Measurements from ENCODE around the gene MITF.

Gene MITF

DNA sequence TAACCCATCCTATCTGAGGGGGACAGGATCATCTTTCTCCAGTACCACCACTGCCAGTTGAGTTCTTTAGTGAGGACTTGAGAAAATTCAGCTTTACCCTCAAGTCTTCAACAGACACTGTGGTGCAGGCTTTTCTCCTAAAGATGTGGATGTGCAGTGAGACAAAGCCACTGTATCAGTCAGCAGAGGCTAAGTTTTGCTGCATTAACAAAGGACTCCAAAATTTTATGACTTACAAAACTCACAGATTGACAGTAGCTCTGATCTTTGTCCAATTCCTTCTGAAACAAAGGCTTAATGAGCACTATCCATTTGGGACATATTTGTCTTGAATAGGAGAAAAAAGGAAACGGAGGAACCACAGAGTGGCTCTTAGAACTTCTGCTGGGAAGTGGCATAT lies 87.9 kb downstream of the MITF start:
- H3K9ac ChIP-seq, result no peak overlapping the region
- H2AFZ ChIP-seq, result no peak overlapping the region
- no peaks in the 10 kb centered on the region for H3K27me3 ChIP-seq (ENCODE audit: control insufficient read depth, insufficient read depth, low read length)

DNA sequence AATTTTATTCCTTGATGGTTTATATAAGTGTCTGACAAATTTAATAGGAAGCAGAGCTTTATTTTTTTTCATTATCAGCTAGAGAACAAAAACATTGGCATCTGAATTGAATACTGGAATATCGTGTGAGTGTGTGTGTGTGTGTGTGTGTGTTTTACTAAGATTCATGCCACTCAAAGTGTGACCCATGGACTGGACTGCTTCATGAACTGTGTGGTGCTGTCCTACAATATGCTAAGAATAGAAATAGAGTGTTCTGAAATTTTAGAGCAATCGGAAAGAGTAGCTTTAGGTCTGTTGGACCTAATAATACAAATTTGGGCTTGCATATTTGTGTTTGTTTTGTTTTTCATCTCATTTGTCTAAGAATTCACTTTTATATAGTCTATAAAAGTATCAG lies 89.6 kb downstream of the MITF start:
- H3K4me2 ChIP-seq (ENCODE audit: low read length), result no peak overlapping the region
- peaks cover 3% of the 10 kb centered on the region for H3K4me1 ChIP-seq
- H2AFZ ChIP-seq, result no peak overlapping the region
- H3K79me2 ChIP-seq, result peaks cover 32% of the 10 kb centered on the region
- no peaks in the 10 kb centered on the region for H3K27me3 ChIP-seq (ENCODE audit: control insufficient read depth, insufficient read depth, low read length)
- H3K9ac ChIP-seq, result no peak overlapping the region
- H3K9me3 ChIP-seq (ENCODE audit: control insufficient read depth, low read length), result no peaks in the 10 kb centered on the region
- H3K36me3 ChIP-seq (ENCODE audit: control insufficient read depth, insufficient read depth, low read length), result no peaks in the 10 kb centered on the region
- no peak overlapping the region for H3K27ac ChIP-seq
- TF ChIP-seq, protein P1, sequence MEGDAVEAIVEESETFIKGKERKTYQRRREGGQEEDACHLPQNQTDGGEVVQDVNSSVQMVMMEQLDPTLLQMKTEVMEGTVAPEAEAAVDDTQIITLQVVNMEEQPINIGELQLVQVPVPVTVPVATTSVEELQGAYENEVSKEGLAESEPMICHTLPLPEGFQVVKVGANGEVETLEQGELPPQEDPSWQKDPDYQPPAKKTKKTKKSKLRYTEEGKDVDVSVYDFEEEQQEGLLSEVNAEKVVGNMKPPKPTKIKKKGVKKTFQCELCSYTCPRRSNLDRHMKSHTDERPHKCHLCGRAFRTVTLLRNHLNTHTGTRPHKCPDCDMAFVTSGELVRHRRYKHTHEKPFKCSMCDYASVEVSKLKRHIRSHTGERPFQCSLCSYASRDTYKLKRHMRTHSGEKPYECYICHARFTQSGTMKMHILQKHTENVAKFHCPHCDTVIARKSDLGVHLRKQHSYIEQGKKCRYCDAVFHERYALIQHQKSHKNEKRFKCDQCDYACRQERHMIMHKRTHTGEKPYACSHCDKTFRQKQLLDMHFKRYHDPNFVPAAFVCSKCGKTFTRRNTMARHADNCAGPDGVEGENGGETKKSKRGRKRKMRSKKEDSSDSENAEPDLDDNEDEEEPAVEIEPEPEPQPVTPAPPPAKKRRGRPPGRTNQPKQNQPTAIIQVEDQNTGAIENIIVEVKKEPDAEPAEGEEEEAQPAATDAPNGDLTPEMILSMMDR (IDR thresholded peaks at IDR 0.05), result no peak
- no peak overlapping the region for H3K4me3 ChIP-seq (ENCODE audit: low read depth, low read length)

More for the DNA sequence above, 87.9 kb downstream of the MITF start:
- H3K79me2 ChIP-seq, result peaks cover 29% of the 10 kb centered on the region
- H3K4me3 ChIP-seq (ENCODE audit: low read depth, low read length), result no peak overlapping the region
- H3K36me3 ChIP-seq (ENCODE audit: control insufficient read depth, insufficient read depth, low read length), result no peaks in the 10 kb centered on the region
- no peaks in the 10 kb centered on the region for H3K9me3 ChIP-seq (ENCODE audit: control insufficient read depth, low read length)
- H3K27ac ChIP-seq, result no peak overlapping the region
- no peaks in the 10 kb centered on the region for H3K4me1 ChIP-seq
- TF ChIP-seq, protein P1 (IDR thresholded peaks at IDR 0.05), result no peak
- no peak overlapping the region for H3K4me2 ChIP-seq (ENCODE audit: low read length)

DNA sequence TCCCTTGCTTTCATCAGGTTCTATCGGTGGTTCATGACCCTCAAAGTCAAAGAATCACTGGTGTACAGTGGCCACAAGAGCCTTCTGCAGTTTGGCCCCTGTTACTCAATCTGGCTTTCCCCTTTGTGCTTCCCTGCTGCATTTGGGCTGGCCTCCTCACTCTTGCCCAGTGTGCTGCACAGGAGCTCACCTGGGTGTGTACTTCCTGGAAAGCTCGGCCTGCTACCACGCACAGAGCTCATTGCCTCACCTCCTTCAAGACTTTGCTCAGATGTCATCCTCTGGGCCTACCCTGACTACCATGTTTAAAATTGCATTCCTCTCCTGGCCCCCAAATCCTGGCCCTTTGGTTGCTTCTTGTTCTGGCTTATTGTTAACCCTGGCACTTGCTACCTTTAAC lies 90.9 kb downstream of the MITF start:
- TF ChIP-seq, protein P1 (IDR thresholded peaks at IDR 0.05), result no peak
- Histone ChIP-seq H3K4me2 (ENCODE audit: low read length) (no peak overlapping the region), H3K4me1 (peaks cover 3% of the 10 kb centered on the region), H3K36me3 (ENCODE audit: control insufficient read depth, insufficient read depth, low read length) (no peaks in the 10 kb centered on the region), H3K9me3 (ENCODE audit: control insufficient read depth, low read length) (no peaks in the 10 kb centered on the region), H3K27me3 (ENCODE audit: control insufficient read depth, insufficient read depth, low read length) (no peaks in the 10 kb centered on the region), H3K79me2 (peaks cover 28% of the 10 kb centered on the region), H2AFZ (no peak overlapping the region), H3K9ac (no peak overlapping the region), H3K4me3 (ENCODE audit: low read depth, low read length) (no peak overlapping the region), H3K27ac (no peak overlapping the region)

DNA sequence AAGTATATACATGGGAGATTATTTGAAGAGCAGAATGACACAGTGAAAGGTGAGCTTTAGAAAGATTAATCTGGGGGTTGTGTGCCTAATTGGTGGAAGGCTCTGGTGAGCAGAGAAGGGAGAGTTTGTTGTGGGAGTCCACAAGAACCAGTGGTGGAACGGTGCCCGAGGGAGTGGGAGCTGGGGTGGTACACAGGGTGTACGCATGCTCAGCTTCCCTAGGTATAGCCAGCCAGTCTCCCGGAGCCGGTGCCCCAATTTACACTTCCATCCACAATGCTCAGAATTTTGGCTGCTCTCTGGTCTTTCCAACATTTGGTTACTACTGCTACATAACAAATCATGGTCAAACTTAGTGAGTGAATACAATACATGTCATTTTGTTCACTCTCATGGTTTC lies 92.5 kb downstream of the MITF start:
- Histone ChIP-seq H3K4me2 (ENCODE audit: low read length) (no peak overlapping the region), H3K27me3 (ENCODE audit: control insufficient read depth, insufficient read depth, low read length) (no peaks in the 10 kb centered on the region), H3K4me3 (ENCODE audit: low read depth, low read length) (no peak overlapping the region), H3K4me1 (peaks cover 3% of the 10 kb centered on the region), H3K9me3 (ENCODE audit: control insufficient read depth, low read length) (no peaks in the 10 kb centered on the region), H3K27ac (no peak overlapping the region), H3K79me2 (peaks cover 28% of the 10 kb centered on the region), H2AFZ (no peak overlapping the region), H3K9ac (no peak overlapping the region), H3K36me3 (ENCODE audit: control insufficient read depth, insufficient read depth, low read length) (no peaks in the 10 kb centered on the region)
- TF ChIP-seq, protein P1 (IDR thresholded peaks at IDR 0.05), result no peak

DNA sequence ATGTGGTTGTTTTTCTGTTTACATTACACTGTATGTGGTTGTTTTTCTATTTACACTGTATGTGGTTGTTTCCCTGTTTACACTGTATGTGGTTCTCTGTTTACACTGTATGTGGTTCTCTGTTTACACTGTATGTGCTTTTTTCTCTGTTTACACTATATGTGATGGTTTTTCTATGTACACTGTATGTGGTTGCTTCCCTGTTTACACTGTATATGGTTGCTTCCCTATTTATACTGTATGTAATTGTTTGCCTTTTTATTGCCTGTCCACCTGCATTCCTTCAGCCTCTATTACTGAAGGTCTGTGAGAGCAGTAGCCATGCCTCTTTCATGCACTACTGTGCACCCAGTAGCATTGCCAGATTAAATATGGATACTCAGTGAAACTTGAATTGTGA lies 94.3 kb downstream of the MITF start:
- Histone ChIP-seq H3K4me3 (ENCODE audit: low read depth, low read length) (no peak overlapping the region), H3K4me1 (peaks cover 6% of the 10 kb centered on the region), H3K9ac (no peak overlapping the region), H3K27me3 (ENCODE audit: control insufficient read depth, insufficient read depth, low read length) (no peaks in the 10 kb centered on the region), H2AFZ (no peak overlapping the region), H3K27ac (no peak overlapping the region), H3K9me3 (ENCODE audit: control insufficient read depth, low read length) (no peaks in the 10 kb centered on the region), H3K79me2 (peaks cover 16% of the 10 kb centered on the region), H3K4me2 (ENCODE audit: low read length) (no peak overlapping the region), H3K36me3 (ENCODE audit: control insufficient read depth, insufficient read depth, low read length) (no peaks in the 10 kb centered on the region)
- TF ChIP-seq, protein P1 (IDR thresholded peaks at IDR 0.05), result no peak

All from parathyroid adenoma (tissue), 2 donors.